Measurements from ENCODE around the gene FAM193A. TPM values are rescaled to one million over a fixed set of nuclear protein-coding genes. Genes with fewer than 3 reads are reported as not detected.

Gene FAM193A
- total RNA-seq, 1 donor from 2014 or later, result 28.8 TPM

GRCh38 chr4:2698951-2699505, 162.6 kb downstream of the FAM193A start:
- H2AFZ ChIP-seq (ENCODE audit: low read depth, low read length), result no peak overlapping the region
- H3K4me1 ChIP-seq (ENCODE audit: insufficient read depth, low read length), result peaks cover 8% of the 10 kb centered on the region
- Mint-ChIP-seq H3K36me3 (ENCODE audit: low read depth, unreplicated experiment) (peaks cover 19% of the 10 kb centered on the region), H3K27me3 (ENCODE audit: low read depth, unreplicated experiment) (no peaks in the 10 kb centered on the region), H3K4me1 (ENCODE audit: low read depth, unreplicated experiment) (peaks cover 2% of the 10 kb centered on the region), H3K4me3 (ENCODE audit: unreplicated experiment) (no peak overlapping the region), H3K27ac (ENCODE audit: unreplicated experiment) (no peak overlapping the region), H3K9me3 (ENCODE audit: unreplicated experiment) (no peaks in the 10 kb centered on the region)
- DNase-seq (ENCODE audit: low read depth) (no peak), FAIRE-seq (no peak)
- TF ChIP-seq CTCF (IDR thresholded peaks at IDR 0.05; ENCODE audit: insufficient read depth, low read depth, low read length), result no peak
- no peak for TF ChIP-seq EZH2 (IDR thresholded peaks at IDR 0.05; ENCODE audit: insufficient read depth, low read length)
- H3K79me2 ChIP-seq (ENCODE audit: insufficient read depth, low read length), result no peaks in the 10 kb centered on the region
- no peak overlapping the region for H3K4me2 ChIP-seq (ENCODE audit: low read length)
- H3K36me3 ChIP-seq (ENCODE audit: insufficient read depth, low read length), result peaks cover 48% of the 10 kb centered on the region
- H3K27ac ChIP-seq (ENCODE audit: low read depth, low read length), result no peak overlapping the region
- no peaks in the 10 kb centered on the region for H3K27me3 ChIP-seq (ENCODE audit: insufficient read depth, low read length)
- H3K9ac ChIP-seq (ENCODE audit: low read length), result no peak overlapping the region
- H4K20me1 ChIP-seq (ENCODE audit: insufficient read depth, low read length), result peaks cover 32% of the 10 kb centered on the region
- no peaks in the 10 kb centered on the region for H3K9me3 ChIP-seq (ENCODE audit: insufficient read depth, low read depth, low read length)
- H3K4me3 ChIP-seq (ENCODE audit: insufficient read depth, low read depth, low read length), result no peak overlapping the region

GRCh38 chr4:2699534-2699933, 163.1 kb downstream of the FAM193A start:
- Mint-ChIP-seq H3K36me3 (ENCODE audit: low read depth, unreplicated experiment) (peaks cover 20% of the 10 kb centered on the region), H3K4me3 (ENCODE audit: unreplicated experiment) (no peak overlapping the region)
- FAIRE-seq, result no peak

More at GRCh38 chr4:2699534-2699933, 163.1 kb downstream of the FAM193A start:
- no peaks in the 10 kb centered on the region for H3K79me2 ChIP-seq (ENCODE audit: insufficient read depth, low read length)
- H3K9me3 ChIP-seq (ENCODE audit: insufficient read depth, low read depth, low read length), result no peaks in the 10 kb centered on the region
- H3K4me3 ChIP-seq (ENCODE audit: insufficient read depth, low read depth, low read length), result no peak overlapping the region
- H3K27ac Mint-ChIP-seq (ENCODE audit: unreplicated experiment), result no peak overlapping the region
- H3K27me3 Mint-ChIP-seq (ENCODE audit: low read depth, unreplicated experiment), result no peaks in the 10 kb centered on the region
- H3K27me3 ChIP-seq (ENCODE audit: insufficient read depth, low read length), result no peaks in the 10 kb centered on the region
- H3K9ac ChIP-seq (ENCODE audit: low read length), result no peak overlapping the region
- peaks cover 47% of the 10 kb centered on the region for H3K36me3 ChIP-seq (ENCODE audit: insufficient read depth, low read length)
- no peak overlapping the region for H3K27ac ChIP-seq (ENCODE audit: low read depth, low read length)
- H3K4me1 Mint-ChIP-seq (ENCODE audit: low read depth, unreplicated experiment), result peaks cover 2% of the 10 kb centered on the region
- no peak overlapping the region for H3K4me2 ChIP-seq (ENCODE audit: low read length)
- H3K4me1 ChIP-seq (ENCODE audit: insufficient read depth, low read length), result peaks cover 5% of the 10 kb centered on the region
- no peaks in the 10 kb centered on the region for H3K9me3 Mint-ChIP-seq (ENCODE audit: unreplicated experiment)
- no peak overlapping the region for H2AFZ ChIP-seq (ENCODE audit: low read depth, low read length)
- DNase-seq (ENCODE audit: low read depth), result no peak
- H4K20me1 ChIP-seq (ENCODE audit: insufficient read depth, low read length), result peaks cover 29% of the 10 kb centered on the region
- TF ChIP-seq EZH2 (IDR thresholded peaks at IDR 0.05; ENCODE audit: insufficient read depth, low read length), result no peak
- TF ChIP-seq CTCF (IDR thresholded peaks at IDR 0.05; ENCODE audit: insufficient read depth, low read depth, low read length), result no peak
